B cell (primary cell): ENCODE measurements around the gene CASKIN2. TPM values are rescaled to one million over a fixed set of nuclear protein-coding genes. Genes with fewer than 3 reads are reported as not detected.

Source experiments
- ATAC-seq: fragments of 200-7000 bp; cut with Tn5 transposase; one replicate; pipeline ENCODE4 v1.10.0; 2021; ENCODE audit warnings: low read depth, mild to moderate bottlenecking, moderate number of reproducible peaks, moderate library complexity
- CTCF ChIA-PET: fragments of 350-600 bp; sonication (Branson Sonifier 250); formaldehyde crosslinking; loops from one replicate; lab custom pipeline; 2021; ENCODE audit warnings: antibody characterized with exemption, inconsistent platforms; lab: Charles Lee
- POLR2A ChIA-PET: fragments of 350-600 bp; sonication (Branson Sonifier 250); formaldehyde crosslinking; loops from one replicate; lab custom pipeline; 2021; ENCODE audit warnings: antibody characterized with exemption; lab: Charles Lee
- DNase-seq: peaks from one replicate; pipeline ENCODE4 v3.0.0; 2013
- H2AFZ ChIP-seq: 2 replicates; pipeline ENCODE4 v1.6.1; 2012; ENCODE audit warnings: mild to moderate bottlenecking, low read depth, low read length; ENCODE audit not compliant: insufficient read depth, poor library complexity, severe bottlenecking
- H3K27ac ChIP-seq, 2 donors: 1 replicate in 1 of 2; 2 replicates in 1 of 2; pipeline ENCODE4 v1.5.1; 2012 to 2013; ENCODE audit warnings: low read length in 2 of 2, mild to moderate bottlenecking in 2 of 2, moderate library complexity in 1 of 2
- H3K27me3 ChIP-seq, 4 experiments: fragments of 200-600 bp in 1 of 4; sonication (generic) in 1 of 4; replicated peaks in 1 of 4; 1 replicate in 2 of 4; 2 replicates in 2 of 4; pipeline versions ENCODE4 v1.6.1 to v1.7.0; 2013 to 2016; ENCODE audit warnings: low read length in 3 of 4, mild to moderate bottlenecking in 2 of 4, mixed read lengths in 1 of 4, moderate library complexity in 1 of 4; ENCODE audit not compliant: insufficient read depth in 4 of 4, control insufficient read depth in 3 of 4; ENCODE audit errors: control extremely low read depth in 1 of 4
- H3K36me3 ChIP-seq, 2 experiments: replicated peaks in 1 of 2; 1 replicate in 1 of 2; 2 replicates in 1 of 2; pipeline versions ENCODE4 v1.6.1 to v1.7.1; 2013; ENCODE audit warnings: low read length in 1 of 2; ENCODE audit not compliant: insufficient read depth in 2 of 2, control insufficient read depth in 1 of 2; ENCODE audit errors: control extremely low read depth in 1 of 2, extremely low read depth in 1 of 2
- H3K4me1 ChIP-seq, 2 donors: fragments of 200-600 bp in 1 of 2; sonication (generic) in 1 of 2; 1 replicate in 1 of 2; 2 replicates in 1 of 2; pipeline versions ENCODE4 v1.5.1 to v1.6.1; 2013 to 2017; ENCODE audit warnings: low read length in 2 of 2; ENCODE audit not compliant: control insufficient read depth in 2 of 2, insufficient read depth in 2 of 2
- H3K4me2 ChIP-seq: replicated peaks from 2 replicates; pipeline ENCODE3; 2012; ENCODE audit warnings: mild to moderate bottlenecking, low read depth, low read length; ENCODE audit not compliant: poor library complexity, severe bottlenecking
- H3K4me3 ChIP-seq, 5 experiments: fragments of 200-600 bp in 1 of 5; sonication (generic) in 1 of 5; 1 replicate in 3 of 5; 2 replicates in 2 of 5; pipeline versions ENCODE4 v1.5.1 to v1.7.0; 2011 to 2016; ENCODE audit warnings: low read length in 4 of 5, mild to moderate bottlenecking in 4 of 5, low read depth in 2 of 5, control low read depth in 1 of 5, moderate library complexity in 1 of 5; ENCODE audit not compliant: insufficient read depth in 1 of 5; ENCODE audit errors: control extremely low read depth in 1 of 5, extremely low read depth in 1 of 5
- H3K79me2 ChIP-seq: fragments of 200-600 bp; sonication (generic); one replicate; pipeline ENCODE4 v1.6.0; 2016; ENCODE audit warnings: low read length; ENCODE audit not compliant: control insufficient read depth, insufficient read depth
- H3K9ac ChIP-seq: fragments of 200-600 bp; sonication (generic); 2 replicates; pipeline ENCODE4 v1.6.1; 2017; ENCODE audit warnings: mild to moderate bottlenecking, low read length, moderate library complexity
- H3K9me3 ChIP-seq, 3 donors: one replicate each; pipeline versions ENCODE4 v1.6.1 to v1.7.1; 2013; ENCODE audit warnings: low read length in 2 of 3; ENCODE audit not compliant: control insufficient read depth in 2 of 3, insufficient read depth in 1 of 3; ENCODE audit errors: control extremely low read depth in 1 of 3
- H4K20me1 ChIP-seq: 2 replicates; pipeline ENCODE4 v1.6.0; 2012; ENCODE audit warnings: mild to moderate bottlenecking, low read length; ENCODE audit not compliant: insufficient read depth, control insufficient read depth, poor library complexity, severe bottlenecking
- H3K27ac Mint-ChIP-seq: one replicate; pipeline ENCODE4 v1.8.0; 2021; ENCODE audit warnings: mixed read lengths
- H3K27me3 Mint-ChIP-seq: one replicate; pipeline ENCODE4 v1.8.0; 2021; ENCODE audit warnings: mixed read lengths
- H3K4me1 Mint-ChIP-seq: one replicate; pipeline ENCODE4 v1.8.0; 2021; ENCODE audit warnings: mixed read lengths
- H3K4me3 Mint-ChIP-seq: one replicate; pipeline ENCODE4 v1.8.0; 2021; ENCODE audit warnings: mixed read lengths
- H3K9me3 Mint-ChIP-seq: one replicate; pipeline ENCODE4 v1.8.0; 2022; ENCODE audit warnings: mixed read lengths; ENCODE audit not compliant: insufficient read depth
- CTCF ChIP-seq: fragments of 200-600 bp; IDR thresholded peaks from one replicate; pipeline ENCODE4 v1.8.0; 2022; ENCODE audit warnings: antibody characterized with exemption, mild to moderate bottlenecking
- EZH2 ChIP-seq: IDR thresholded peaks from 2 replicates; pipeline ENCODE4 v1.6.1; 2012; ENCODE audit warnings: borderline replicate concordance, low read depth, mild to moderate bottlenecking, moderate library complexity, low read length; ENCODE audit not compliant: insufficient read depth, poor library complexity, severe bottlenecking
- WGBS: methylation state at CpG from one replicate; pipeline ENCODE4 v1.1.5; 2013; ENCODE audit warnings: missing lambda C conversion rate; ENCODE audit not compliant: insufficient coverage; 5-methylcytosine and 5-hydroxymethylcytosine counted together
- intact Hi-C: fragments of 100-400 bp; cut with micrococcal nuclease; formaldehyde crosslinking; loops from one replicate; pipeline ENCODE4 v1.10.0; 2022
- polyA plus RNA-seq: library from polyadenylated mRNA; depleted of rRNA; stranded (reverse); fragments of >200 nt; gene quantifications from 2 replicates; pipeline ENCODE4 v1.2.3, GENCODE V29; 2012
- total RNA-seq, 2 donors: library from RNA; stranded (reverse); fragments of 120-200 nt in 1 of 2; gene quantifications; 1 replicate in 1 of 2; 2 replicates in 1 of 2; pipeline versions ENCODE4 v1.2.3 to v1.2.4, GENCODE V29; 2013 to 2022

Gene CASKIN2
- total and polyA plus RNA-seq, 2 donors (not counting 1 experiment from before 2014, with no cell fraction given), result 0.37 to 1.00 TPM

DNA sequence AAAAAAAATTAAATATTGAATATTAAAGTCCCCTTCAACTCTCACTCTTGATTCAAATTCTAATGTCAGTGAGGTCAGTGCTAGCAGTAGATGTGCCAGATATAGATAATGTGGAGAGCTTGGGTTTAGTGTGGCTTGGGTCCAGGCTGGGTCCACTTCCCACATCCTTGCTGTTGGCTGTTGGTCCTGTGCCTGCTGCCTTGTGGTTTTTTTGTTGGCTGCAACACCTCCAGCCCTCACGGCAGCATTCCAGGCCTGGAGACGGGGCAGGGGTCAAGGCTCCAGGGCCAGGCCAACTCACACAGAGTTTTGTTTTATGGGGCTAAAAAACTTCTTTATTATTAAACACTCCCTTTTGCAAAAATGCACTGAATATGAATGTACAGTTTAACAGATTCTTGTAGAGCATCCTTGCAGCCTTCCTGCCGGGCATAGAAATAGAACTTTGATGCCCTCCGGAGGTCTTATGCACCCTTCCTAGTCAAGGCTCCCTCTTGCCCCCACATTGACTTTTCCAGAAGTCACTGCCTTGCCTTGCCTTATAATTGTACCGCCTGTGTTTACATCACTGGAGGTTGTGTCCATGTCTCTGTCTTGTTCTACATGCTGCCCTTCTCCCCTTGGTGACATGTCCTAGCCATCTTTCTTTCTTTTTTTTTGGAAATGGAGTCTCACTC, 46.7 kb upstream of the CASKIN2 start:
- Histone ChIP-seq H3K79me2 (no peaks in the 10 kb centered on the region), H4K20me1 (no peaks in the 10 kb centered on the region), H3K27ac (no peak overlapping the region), H3K9ac (no peak overlapping the region), H3K9me3 (no peaks in the 10 kb centered on the region), H3K4me2 (no peak overlapping the region), H3K4me3 (no peak overlapping the region), H2AFZ (no peak overlapping the region), H3K4me1 (peaks cover 9 to 12% of the 10 kb centered on the region in 2 donors), H3K36me3 (peaks cover 0 to 9% of the 10 kb centered on the region in 2 experiments), H3K27me3 (no peaks in the 10 kb centered on the region)
- Mint-ChIP-seq H3K4me3 (no peak overlapping the region), H3K27me3 (no peaks in the 10 kb centered on the region), H3K9me3 (no peaks in the 10 kb centered on the region), H3K27ac (no peak overlapping the region), H3K4me1 (peaks cover 13% of the 10 kb centered on the region)
- TF ChIP-seq CTCF, result no peak
- TF ChIP-seq EZH2, result no peak
- ATAC-seq (no peak), DNase-seq (no peak)
- ChIA-PET CTCF (no interaction called here), POLR2A (no interaction called here)
- intact Hi-C loops, result no loop called here
- 100% methylated on average over 3 of the region's 5 CpGs for WGBS

GRCh38 chr17:75559958-75560533, 44.7 kb upstream of the CASKIN2 start:
- no peak overlapping the region for H3K27ac Mint-ChIP-seq
- ATAC-seq, result no peak
- H3K4me3 Mint-ChIP-seq, result no peak overlapping the region
- 91% methylated on average over 6 of the region's 9 CpGs for WGBS
- POLR2A ChIA-PET, result no interaction called here
- H3K9me3 Mint-ChIP-seq, result no peaks in the 10 kb centered on the region
- no peaks in the 10 kb centered on the region for H3K79me2 ChIP-seq
- intact Hi-C loops, result no loop called here
- no peaks in the 10 kb centered on the region for H3K9me3 ChIP-seq
- H3K4me1 Mint-ChIP-seq, result no peaks in the 10 kb centered on the region
- TF ChIP-seq CTCF (no peak), EZH2 (no peak)
- H2AFZ ChIP-seq, result no peak overlapping the region
- H3K4me2 ChIP-seq, result no peak overlapping the region
- no peak for DNase-seq
- peaks cover 0 to 9% of the 10 kb centered on the region in 2 experiments for H3K36me3 ChIP-seq
- no peak overlapping the region for H3K27ac ChIP-seq
- no peaks in the 10 kb centered on the region for H4K20me1 ChIP-seq
- no peak overlapping the region for H3K9ac ChIP-seq
- H3K4me1 ChIP-seq, result no peaks in the 10 kb centered on the region
- CTCF ChIA-PET, result interaction anchor here (1.4 to 1.5 kb wide), 2 partner anchors 11 to 41 kb away, joined by 4 read pairs; no protein-coding TSS in a partner anchor
- H3K27me3 Mint-ChIP-seq, result no peaks in the 10 kb centered on the region
- no peak overlapping the region for H3K4me3 ChIP-seq
- H3K27me3 ChIP-seq, result no peaks in the 10 kb centered on the region
